ENCODE results near the gene ALOX12B. TPM values are rescaled to one million over a fixed set of nuclear protein-coding genes. Genes with fewer than 3 reads are reported as not detected.

Gene ALOX12B
- total and polyA plus RNA-seq, 2 experiments from 2014 or later = 0.16 to 1.4 TPM

- no peak for TF ChIP-seq REST (IDR thresholded peaks at IDR 0.05; ENCODE audit: unreplicated experiment)
- TF ChIP-seq EZH2 (IDR thresholded peaks at IDR 0.05; ENCODE audit: low read depth, unreplicated experiment) = no peak
- TF ChIP-seq EZH2phosphoT487 (IDR thresholded peaks at IDR 0.05; ENCODE audit: unreplicated experiment) = no peak
- no peak for TF ChIP-seq POLR2AphosphoS5 (IDR thresholded peaks at IDR 0.05; ENCODE audit: low read depth)
- TF ChIP-seq ZNF331 (CRISPR knock-in tag; IDR thresholded peaks at IDR 0.05; ENCODE audit: low read depth) = no peak
- TF ChIP-seq CTCF (conservative IDR thresholded peaks at IDR 0.05; ENCODE audit: low read depth in 2 of 2) = no peak
- no peak for TF ChIP-seq STAT1 (IDR thresholded peaks at IDR 0.05; ENCODE audit: unreplicated experiment)
Observed at GRCh38 chr17:8087952-8088230, 375 bp upstream of the ALOX12B start (continued).

GRCh38 chr17:8084250-8084649, 3.3 kb downstream of the ALOX12B start:
- no peak for TF ChIP-seq POLR2AphosphoS5 (IDR thresholded peaks at IDR 0.05; ENCODE audit: low read depth)
- no peak for TF ChIP-seq ZNF331 (CRISPR knock-in tag; IDR thresholded peaks at IDR 0.05; ENCODE audit: low read depth)
- TF ChIP-seq NANOG (IDR thresholded peaks at IDR 0.05; ENCODE audit: borderline replicate concordance) = no peak
- H3K27me3 ChIP-seq (ENCODE audit: insufficient read depth) = peaks cover 41% of the 10 kb centered on the region
- Mint-ChIP-seq H3K27ac (no peak overlapping the region), H3K27me3 (ENCODE audit: insufficient read depth, low read depth, poor library complexity) (peaks cover 31% of the 10 kb centered on the region), H3K36me3 (ENCODE audit: low read depth) (no peaks in the 10 kb centered on the region; the same call in 2 of the 3 replicates), H3K4me3 (no peak overlapping the region), H3K4me1 (peaks cover 10% of the 10 kb centered on the region; the same call in 2 of the 3 replicates), H3K9me3 (no peaks in the 10 kb centered on the region; the same call in 2 of the 3 replicates)
- H3K27ac ChIP-seq (ENCODE audit: low read depth) = no peak overlapping the region
- no peaks in the 10 kb centered on the region for H3F3A ChIP-seq (replicated peaks; ENCODE audit: low read depth)
- H3K9me2 ChIP-seq (ENCODE audit: insufficient read depth) = no peaks in the 10 kb centered on the region
- H3K4me2 ChIP-seq = no peak overlapping the region
- ATAC-seq = no peak
- H3K4me1 ChIP-seq (ENCODE audit: insufficient read depth) = peaks cover 10% of the 10 kb centered on the region; the same call in 1 of the 2 replicates
- H3K79me2 ChIP-seq (replicated peaks; ENCODE audit: insufficient read depth) = no peaks in the 10 kb centered on the region
- no peak overlapping the region for H2AFZ ChIP-seq
- no peak overlapping the region for H3K4me3 ChIP-seq
- no peaks in the 10 kb centered on the region for H3K36me3 ChIP-seq (ENCODE audit: insufficient read depth)
- no peak for DNase-seq (ENCODE audit: low spot score)
- H4K20me1 ChIP-seq (replicated peaks; ENCODE audit: insufficient read depth) = 0 out of 2 replicates have a peak, but pooled peaks cover 5% of the 10 kb centered on the region

GRCh38 chr17:8082292-8082691, 5.2 kb downstream of the ALOX12B start:
- Histone ChIP-seq H3K9me2 (ENCODE audit: insufficient read depth) (no peaks in the 10 kb centered on the region), H3K79me2 (replicated peaks; ENCODE audit: insufficient read depth) (no peaks in the 10 kb centered on the region), H4K20me1 (replicated peaks; ENCODE audit: insufficient read depth) (0 out of 2 replicates have a peak, but pooled peaks cover 5% of the 10 kb centered on the region), H3K27me3 (ENCODE audit: insufficient read depth) (peaks cover 55% of the 10 kb centered on the region), H3F3A (replicated peaks; ENCODE audit: low read depth) (no peaks in the 10 kb centered on the region), H3K27ac (ENCODE audit: low read depth) (no peak overlapping the region), H3K4me2 (no peak overlapping the region), H2AFZ (no peak overlapping the region), H3K4me3 (no peak overlapping the region), H3K4me1 (ENCODE audit: insufficient read depth) (peaks cover 10% of the 10 kb centered on the region; the same call in 1 of the 2 replicates), H3K36me3 (ENCODE audit: insufficient read depth) (no peaks in the 10 kb centered on the region)
- Mint-ChIP-seq H3K27me3 (ENCODE audit: insufficient read depth, low read depth, poor library complexity) (peaks cover 29% of the 10 kb centered on the region), H3K36me3 (ENCODE audit: low read depth) (peaks cover 2% of the 10 kb centered on the region; the same call in 1 of the 3 replicates), H3K4me1 (peaks cover 8% of the 10 kb centered on the region; the same call in 2 of the 3 replicates), H3K27ac (no peak overlapping the region), H3K4me3 (no peak overlapping the region), H3K9me3 (peaks cover 5% of the 10 kb centered on the region; the same call in 2 of the 3 replicates)
- ATAC-seq = no peak
- no peak for DNase-seq (ENCODE audit: low spot score)
- TF ChIP-seq ZNF462 (CRISPR knock-in tag; IDR thresholded peaks at IDR 0.05) (no peak), STAT1 (IDR thresholded peaks at IDR 0.05; ENCODE audit: unreplicated experiment) (no peak)

All from GM23338 (cell line).